ENCODE data around the gene COX10.

COX10 gene

GRCh38 chr17:14196377-14196997 lies 127.2 kb downstream of the COX10 start:
- no peak overlapping the region for H3K27ac ChIP-seq

GRCh38 chr17:14197057-14197456 lies 127.8 kb downstream of the COX10 start:
- no peak for TF ChIP-seq CTCF (IDR thresholded peaks at IDR 0.05)
- DNase-seq (ENCODE audit: low spot score): no peak
- Histone ChIP-seq H3K27ac (no peak overlapping the region), H3K4me3 (no peak overlapping the region)

More at GRCh38 chr17:14196377-14196997, 127.2 kb downstream of the COX10 start:
- DNase-seq (ENCODE audit: low spot score): no peak
- TF ChIP-seq CTCF (IDR thresholded peaks at IDR 0.05): no peak
- H3K4me3 ChIP-seq: no peak overlapping the region

DNA sequence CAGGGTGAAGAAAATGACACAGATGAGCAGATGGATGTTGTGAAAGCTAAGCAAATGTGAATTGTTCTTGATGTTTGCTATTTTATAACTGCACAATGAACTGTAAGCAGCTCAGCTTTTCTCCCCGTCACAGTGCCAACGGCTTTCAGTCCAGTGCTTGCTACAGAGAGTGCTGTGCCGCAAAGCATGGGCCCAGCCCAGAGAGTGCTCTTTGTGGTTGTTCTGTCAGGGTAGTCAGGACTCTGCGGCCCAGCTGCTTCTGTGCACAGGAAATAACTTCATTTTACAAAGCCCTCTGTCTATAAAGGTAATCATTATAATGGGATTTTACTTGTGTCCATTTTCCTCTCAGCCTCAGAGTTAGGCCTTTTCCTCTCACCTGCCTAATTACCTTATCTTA lies 128.3 kb downstream of the COX10 start:
- Histone ChIP-seq H3K27ac (no peak overlapping the region), H3K4me3 (no peak overlapping the region)
- no peak for DNase-seq (ENCODE audit: low spot score)
- TF ChIP-seq CTCF (IDR thresholded peaks at IDR 0.05): no peak

DNA sequence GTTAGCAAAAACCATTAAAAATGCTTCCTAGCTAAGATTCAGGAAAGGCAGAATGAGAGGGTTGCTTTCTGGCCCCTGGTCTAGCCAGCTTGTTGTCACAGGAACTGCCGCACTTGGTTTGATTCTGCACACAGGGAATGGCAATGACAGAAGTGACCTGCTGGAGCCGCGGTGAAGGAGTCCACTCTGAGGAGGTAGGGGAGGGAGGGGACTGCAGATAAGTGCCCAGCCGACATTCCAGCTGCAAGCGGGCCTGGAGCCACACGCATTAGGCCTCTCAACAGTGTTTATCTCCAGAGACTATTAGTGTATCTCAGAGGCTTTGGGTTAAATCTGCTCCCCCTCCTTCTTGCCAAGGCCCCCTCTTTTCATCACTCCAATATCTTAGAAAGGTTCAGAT lies 128.7 kb downstream of the COX10 start:
- TF ChIP-seq CTCF (IDR thresholded peaks at IDR 0.05): no peak
- H3K27ac ChIP-seq: no peak overlapping the region
- no peak for DNase-seq (ENCODE audit: low spot score)
- H3K4me3 ChIP-seq: no peak overlapping the region

- TF ChIP-seq CTCF (IDR thresholded peaks at IDR 0.05): no peak
- H3K27ac ChIP-seq: no peak overlapping the region
- no peak for DNase-seq (ENCODE audit: low spot score)
- H3K4me3 ChIP-seq: no peak overlapping the region
Observed at GRCh38 chr17:14198575-14198974, 129.3 kb downstream of the COX10 start.

DNA sequence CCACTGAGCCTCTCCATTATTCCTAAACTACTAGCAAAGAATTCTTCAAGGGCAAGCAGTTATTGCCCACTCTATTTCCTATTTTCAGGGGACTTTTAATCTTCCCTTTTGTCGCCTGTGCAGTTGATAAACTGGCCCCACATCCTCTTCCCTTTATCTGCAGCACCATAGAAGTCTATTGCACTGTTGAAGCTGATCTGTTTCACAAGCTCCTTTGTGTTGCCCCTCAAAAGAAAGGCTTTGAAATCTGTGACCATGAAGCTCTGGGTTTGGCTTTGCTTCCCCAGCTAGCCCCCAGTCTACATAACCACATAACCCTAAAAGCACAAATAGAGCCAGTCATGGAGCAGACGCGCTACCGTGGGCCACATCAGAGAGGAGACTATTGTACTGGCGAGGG lies 130.3 kb downstream of the COX10 start:
- Histone ChIP-seq H3K27ac (no peak overlapping the region), H3K4me3 (no peak overlapping the region)
- no peak for TF ChIP-seq CTCF (IDR thresholded peaks at IDR 0.05)
- no peak for DNase-seq (ENCODE audit: low spot score)

GRCh38 chr17:14200354-14200753 lies 131.1 kb downstream of the COX10 start:
- TF ChIP-seq CTCF (IDR thresholded peaks at IDR 0.05): no peak
- Histone ChIP-seq H3K4me3 (no peak overlapping the region), H3K27ac (no peak overlapping the region)
- DNase-seq (ENCODE audit: low spot score): no peak
